GM19455 (cell line): ENCODE data around the gene LTBP1.
"Not testable (repeated sequence)": the region's sequence is repeated elsewhere in the genome, so short reads cannot be mapped to it uniquely, and the experiment has no call there.

ENCODE experiments used
- ATAC-seq: cut with Tn5 transposase; IDR thresholded peaks from one replicate; pipeline ENCODE4 v1.9.1; 2021; ENCODE audit not compliant: unreplicated experiment

The LTBP1 gene

GRCh38 chr2:33215983-33216382 lies 269.2 kb downstream of the LTBP1 start:
- no peak for ATAC-seq

GRCh38 chr2:33216508-33217182 lies 269.9 kb downstream of the LTBP1 start:
- no peak for ATAC-seq

GRCh38 chr2:33217406-33217805 lies 270.7 kb downstream of the LTBP1 start:
- ATAC-seq, result no peak

- ATAC-seq, result no peak
Observed at GRCh38 chr2:33219114-33219513, 272.4 kb downstream of the LTBP1 start.

DNA sequence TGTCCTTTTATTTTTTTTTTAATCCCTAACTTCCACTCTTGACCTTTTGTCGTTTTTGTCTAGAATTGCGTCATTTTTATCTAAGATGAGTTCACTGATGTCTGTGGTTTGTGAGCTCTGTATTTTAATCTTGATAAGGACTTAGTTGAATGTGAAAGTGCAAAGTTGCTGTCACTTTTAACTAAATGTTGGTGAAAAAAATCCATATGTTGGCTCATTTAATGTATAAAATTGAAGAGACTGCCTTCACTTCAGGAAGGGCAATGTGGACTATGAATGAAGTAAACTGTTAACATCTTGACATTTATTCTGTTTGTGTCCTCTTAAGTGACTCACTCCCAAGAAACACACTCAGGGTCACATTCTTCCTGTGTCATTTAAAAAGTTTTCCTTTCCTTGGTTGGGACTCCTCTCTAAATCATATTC lies 273.1 kb downstream of the LTBP1 start:
- ATAC-seq, result no peak

DNA sequence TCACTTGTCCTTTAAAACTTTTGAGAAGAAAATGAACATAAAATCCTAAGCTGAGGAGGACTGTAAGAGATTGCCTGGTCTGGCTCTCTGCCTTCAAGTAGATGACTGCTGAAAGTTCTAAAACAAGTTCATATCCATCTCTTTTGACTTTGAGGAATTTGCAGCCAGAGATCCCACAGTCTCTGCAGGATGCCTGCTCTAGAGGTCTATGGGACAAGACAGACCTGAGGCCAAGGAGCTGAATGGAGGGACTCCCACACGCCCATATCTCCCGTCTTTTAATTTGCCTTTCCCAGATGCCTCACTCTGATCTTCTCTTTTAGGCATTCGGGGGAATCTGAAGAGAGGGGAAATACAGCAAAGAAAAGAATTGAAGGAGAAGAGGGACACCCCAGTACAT lies 273.8 kb downstream of the LTBP1 start:
- ATAC-seq, result no peak

DNA sequence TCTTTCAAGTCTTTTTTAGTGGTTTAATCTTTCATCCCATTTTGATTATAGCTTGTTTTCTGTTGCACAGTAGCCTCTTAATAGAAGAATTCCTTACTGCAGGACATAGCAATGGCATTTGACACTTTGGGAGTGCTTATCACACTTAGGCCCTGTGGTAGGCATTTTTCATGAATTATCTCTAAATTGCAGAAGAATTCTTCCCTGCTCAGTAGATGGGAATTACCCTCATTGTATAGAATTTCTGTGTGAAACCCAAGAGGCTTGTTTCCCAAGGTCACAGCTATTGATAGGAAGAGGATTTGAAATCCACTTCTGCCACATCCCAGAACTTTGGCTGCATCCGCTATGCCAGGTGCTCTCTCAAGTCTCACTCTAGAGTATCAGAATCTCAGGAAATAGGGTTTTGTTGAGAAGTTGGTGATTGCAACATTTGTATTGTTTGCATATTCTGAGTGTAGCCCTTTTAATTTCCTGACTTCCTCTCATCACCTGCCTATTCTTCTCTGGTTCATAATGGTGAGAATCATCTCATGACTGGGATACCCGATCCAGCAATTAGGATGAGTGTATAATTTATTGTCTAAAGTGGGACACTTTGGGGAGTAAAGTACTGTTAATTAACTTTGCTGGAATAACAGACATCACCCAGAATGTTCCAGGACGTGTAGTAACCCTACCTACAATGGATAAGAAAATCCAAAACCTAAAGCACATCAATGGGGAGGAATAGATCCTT lies 274.5 kb downstream of the LTBP1 start:
- ATAC-seq, result no peak

- no peak for ATAC-seq
Observed at GRCh38 chr2:33222309-33222708, 275.6 kb downstream of the LTBP1 start.

DNA sequence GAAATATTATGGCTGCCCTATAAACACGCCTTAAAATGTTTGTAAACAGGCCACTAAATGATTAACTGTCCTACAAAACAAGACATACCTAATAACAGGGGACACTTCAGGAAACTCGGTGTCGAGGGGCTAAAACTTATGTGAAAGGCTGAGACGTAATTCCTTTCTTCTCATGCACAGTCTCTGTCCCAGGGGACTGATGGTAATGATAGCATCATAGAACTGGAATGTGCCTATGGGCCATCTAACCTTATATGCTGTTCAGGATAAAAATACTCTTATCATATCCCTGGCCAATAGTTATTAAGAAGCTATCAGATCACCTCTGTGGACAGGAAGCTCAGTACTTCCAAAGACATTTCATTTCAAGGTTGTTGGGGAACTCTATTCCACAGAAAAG lies 277.1 kb downstream of the LTBP1 start:
- ATAC-seq, result no peak

DNA sequence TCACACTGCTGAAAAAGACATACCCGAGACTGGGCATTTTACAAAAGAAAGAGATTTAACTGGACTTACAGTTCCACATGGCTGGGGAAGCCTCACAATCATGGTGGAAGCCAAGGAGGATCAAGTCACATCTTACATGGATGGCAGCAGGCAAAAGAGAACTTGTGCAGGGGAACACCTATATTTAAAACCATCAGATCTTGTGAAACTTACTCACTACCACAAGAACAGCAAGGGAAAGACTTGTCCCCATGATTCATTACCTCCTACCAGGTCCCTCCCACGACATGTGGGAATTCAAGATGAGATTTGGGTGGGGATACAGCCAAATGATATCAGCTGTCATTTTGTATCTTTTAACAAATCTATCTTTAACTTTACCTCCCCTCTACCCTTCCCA lies 278.6 kb downstream of the LTBP1 start:
- ATAC-seq, result no peak

- ATAC-seq, result no peak
Observed at GRCh38 chr2:33226546-33226945, 279.8 kb downstream of the LTBP1 start.

DNA sequence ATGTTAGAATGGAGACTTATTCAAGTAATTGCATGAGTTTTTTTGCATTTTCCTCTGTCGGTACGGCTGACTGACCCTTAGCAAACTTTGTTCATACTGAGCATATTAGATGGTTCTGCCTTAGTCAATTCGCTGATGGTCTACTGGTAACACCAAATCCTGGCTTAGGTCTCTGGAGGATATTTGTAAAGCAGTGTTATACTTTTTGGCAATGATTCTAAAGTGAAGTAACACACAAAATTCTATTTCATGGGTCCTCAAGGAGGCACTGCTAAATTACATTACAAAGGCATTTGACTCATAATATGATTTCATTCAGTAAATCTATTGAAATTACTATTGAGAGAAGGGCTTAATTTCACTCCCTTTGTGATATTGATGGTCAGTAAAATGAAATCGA lies 282.9 kb downstream of the LTBP1 start:
- no peak for ATAC-seq

DNA sequence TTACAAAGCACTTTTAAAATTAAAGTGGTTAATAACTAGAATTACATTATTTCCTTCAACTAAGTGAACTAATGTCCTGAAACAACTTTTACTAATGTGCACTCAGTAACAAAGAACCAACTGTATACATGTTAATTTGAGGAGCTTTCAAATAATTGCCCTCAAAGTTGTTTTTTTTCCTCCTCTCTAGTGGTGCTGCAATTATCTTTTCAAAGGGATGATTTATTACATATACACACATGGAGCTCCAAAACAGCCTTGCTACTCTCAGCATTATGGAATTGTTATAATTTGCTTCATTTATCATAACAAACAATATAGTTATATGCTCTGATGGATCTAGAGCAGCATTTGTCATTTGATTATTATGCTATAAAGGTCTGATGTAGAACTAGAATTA lies 283.4 kb downstream of the LTBP1 start:
- no peak for ATAC-seq

DNA sequence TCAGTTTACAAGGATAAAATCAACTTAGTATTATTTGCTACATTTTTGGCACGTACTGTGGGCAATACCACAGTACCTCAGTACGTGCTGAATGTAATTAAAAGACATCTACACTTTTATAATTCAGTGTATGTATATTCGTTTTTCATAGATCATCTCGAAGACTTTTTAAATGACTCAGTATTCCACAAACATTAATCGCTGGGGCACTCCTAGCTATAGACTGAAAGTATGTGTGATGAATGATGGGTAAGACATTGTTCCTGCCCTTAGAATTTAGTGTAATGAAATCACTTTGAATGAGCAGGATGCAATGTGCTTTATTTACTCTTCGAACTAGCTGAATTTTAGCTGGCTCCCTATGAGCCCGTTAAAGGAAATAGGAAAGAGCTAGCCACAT lies 284.1 kb downstream of the LTBP1 start:
- ATAC-seq, result no peak

DNA sequence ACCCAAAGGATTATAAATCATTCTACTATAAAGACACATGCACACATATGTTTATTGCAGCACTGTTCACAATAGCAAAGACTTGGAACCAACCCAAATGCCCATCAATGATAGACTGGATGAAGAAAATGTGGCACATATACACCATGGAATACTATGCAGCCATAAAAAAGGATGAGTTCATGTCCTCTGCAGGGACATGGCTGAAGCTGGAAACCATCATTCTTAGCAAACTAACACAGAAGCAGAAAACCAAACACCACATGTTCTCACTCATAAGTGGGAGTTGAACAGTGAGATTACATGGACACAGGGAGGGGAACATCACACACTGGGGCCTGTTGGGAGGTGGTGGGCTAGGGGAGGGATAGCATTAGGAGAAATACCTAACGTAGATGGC lies 288.8 kb downstream of the LTBP1 start:
- ATAC-seq, result not testable (repeated sequence)

- no peak for ATAC-seq
Observed at GRCh38 chr2:33236482-33237385, 290.0 kb downstream of the LTBP1 start.

DNA sequence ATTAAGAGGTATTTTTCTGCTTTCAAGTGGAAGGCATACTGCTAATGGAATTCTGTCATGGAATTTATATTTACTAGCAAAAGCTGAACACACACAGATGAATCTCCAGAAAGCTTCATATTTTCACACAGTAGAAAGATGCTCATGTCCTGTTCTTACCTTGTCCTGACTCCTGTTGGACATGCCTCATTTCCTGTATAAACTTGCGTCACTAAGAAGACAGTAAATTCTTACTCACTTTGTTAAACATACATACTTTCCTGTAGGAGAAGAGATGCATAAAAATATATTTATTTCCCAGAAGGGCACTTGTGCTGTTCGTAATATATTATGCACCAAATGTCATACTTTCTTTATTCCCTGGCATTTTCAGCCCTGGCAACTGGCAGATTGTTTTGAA lies 291.4 kb downstream of the LTBP1 start:
- no peak for ATAC-seq

- no peak for ATAC-seq
Observed at GRCh38 chr2:33240178-33240577, 293.4 kb downstream of the LTBP1 start.

DNA sequence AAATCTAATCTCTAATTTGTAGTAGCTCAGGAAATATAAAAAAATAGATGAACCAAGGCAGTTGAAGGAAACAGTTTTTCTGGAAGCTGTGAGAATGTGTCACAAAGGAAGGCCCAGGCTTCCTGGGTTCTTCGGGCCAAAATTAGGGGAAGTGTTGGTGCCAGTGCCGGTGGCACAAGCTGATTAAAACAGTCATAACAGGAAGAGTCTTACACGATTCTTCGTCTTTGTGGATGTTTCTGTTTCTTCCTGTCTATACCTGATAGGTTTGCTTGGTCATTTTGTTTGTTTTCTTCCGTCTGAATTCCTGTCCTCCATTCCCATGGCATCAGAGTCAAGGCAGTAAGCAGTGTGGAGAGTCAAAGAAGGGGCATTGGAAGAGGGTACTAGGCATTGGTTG lies 294.3 kb downstream of the LTBP1 start:
- ATAC-seq, result no peak

DNA sequence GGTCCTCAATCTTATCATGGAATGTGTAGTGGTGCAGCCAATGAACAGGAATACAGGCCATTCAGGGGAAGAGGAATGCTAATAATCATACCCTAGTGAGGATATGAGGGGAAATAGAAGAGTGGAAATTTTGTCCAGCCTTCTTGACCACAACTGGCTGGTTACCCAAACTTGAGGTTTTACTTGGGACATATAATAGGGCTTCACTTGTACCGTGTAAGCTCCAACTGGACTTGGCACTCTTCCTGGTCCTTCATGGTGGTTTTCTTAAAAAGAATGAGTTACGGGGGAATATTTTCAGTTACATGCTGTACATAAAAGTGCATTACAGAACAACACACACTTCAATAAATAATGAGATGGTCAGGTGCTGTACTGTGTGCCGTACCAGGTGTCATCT lies 294.8 kb downstream of the LTBP1 start:
- ATAC-seq, result no peak

GRCh38 chr2:33242845-33243244 lies 296.1 kb downstream of the LTBP1 start:
- ATAC-seq, result no peak

DNA sequence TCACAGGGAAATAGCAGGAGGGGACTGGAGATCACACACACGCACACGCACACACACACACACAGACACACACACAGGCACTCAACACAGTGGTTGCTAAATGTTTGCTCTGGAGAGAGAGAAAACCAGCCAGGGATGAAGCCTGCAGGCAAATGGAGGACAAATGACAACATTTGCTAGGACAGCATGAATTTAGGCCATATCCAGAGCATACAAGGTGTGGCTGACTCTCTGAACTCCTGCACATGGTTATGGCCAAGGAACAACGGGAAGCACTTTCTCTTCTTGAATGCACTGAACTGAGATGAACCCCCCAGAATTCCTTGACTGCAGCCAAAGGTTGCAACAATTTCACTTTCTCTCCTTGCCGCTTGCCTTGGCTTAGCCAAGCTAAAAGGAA lies 299.7 kb downstream of the LTBP1 start:
- ATAC-seq, result no peak
